Measurements from ENCODE around the gene KRTAP10-12. TPM values are rescaled to one million over a fixed set of nuclear protein-coding genes. Genes with fewer than 3 reads are reported as not detected.

The KRTAP10-12 gene
- total RNA-seq, 1 experiment from 2014 or later = not detected

GRCh38 chr21:44723177-44724131 lies 26.5 kb downstream of the KRTAP10-12 start:
- H3K27me3 ChIP-seq (ENCODE audit: low read length) = no peaks in the 10 kb centered on the region
- no peak overlapping the region for H3K4me3 ChIP-seq (ENCODE audit: low read length)
- no peaks in the 10 kb centered on the region for H3K9me3 ChIP-seq (ENCODE audit: low read length)
- no peak overlapping the region for H3K9ac ChIP-seq (ENCODE audit: low read length)
- POLR2A ChIA-PET (ENCODE audit: unreplicated experiment) = interaction anchor here (0.5 kb wide), 1 partner anchor 10 kb away, joined by 4 read pairs; no protein-coding TSS in a partner anchor
- no peaks in the 10 kb centered on the region for H3K4me1 ChIP-seq (ENCODE audit: insufficient read depth, low read length)
- H3K27ac ChIP-seq (ENCODE audit: low read length) = no peak overlapping the region
- no peaks in the 10 kb centered on the region for H3F3A ChIP-seq (ENCODE audit: low read length, unreplicated experiment)
- BruUV-seq (replicated peaks) = no TSS peak
- no peaks in the 10 kb centered on the region for H3K36me3 ChIP-seq (ENCODE audit: low read depth, low read length)
- H4K20me1 ChIP-seq (ENCODE audit: low read length) = no peaks in the 10 kb centered on the region
- ATAC-seq = no peak
- H3K4me2 ChIP-seq (ENCODE audit: low read length) = no peak overlapping the region
- H3K79me2 ChIP-seq (ENCODE audit: low read length) = no peaks in the 10 kb centered on the region
- no peak overlapping the region for H2AFZ ChIP-seq (ENCODE audit: low read length)
- CTCF ChIA-PET = no interaction called here
- no peak for DNase-seq
- intact Hi-C loops (cut with micrococcal nuclease) = no loop called here
- no peak for TF ChIP-seq CTCF (conservative IDR thresholded peaks at IDR 0.05; ENCODE audit: low read depth, low read length)
- TF ChIP-seq EZH2phosphoT487 (IDR thresholded peaks at IDR 0.05; ENCODE audit: borderline replicate concordance, low read length) = no peak
- no peak for TF ChIP-seq EZH2 (IDR thresholded peaks at IDR 0.05; ENCODE audit: low read length, unreplicated experiment)
- no peaks in the 10 kb centered on the region for H3K9me2 ChIP-seq (replicated peaks; ENCODE audit: low read length)

- TF ChIP-seq EZH2 (IDR thresholded peaks at IDR 0.05; ENCODE audit: low read length, unreplicated experiment) (no peak), CTCF (conservative IDR thresholded peaks at IDR 0.05; ENCODE audit: low read depth, low read length) (no peak)
- Histone ChIP-seq H3K4me2 (ENCODE audit: low read length) (no peak overlapping the region), H3K9me3 (ENCODE audit: low read length) (no peaks in the 10 kb centered on the region), H3K79me2 (ENCODE audit: low read length) (no peaks in the 10 kb centered on the region), H2AFZ (ENCODE audit: low read length) (no peak overlapping the region), H3K9me2 (replicated peaks; ENCODE audit: low read length) (no peaks in the 10 kb centered on the region), H3K36me3 (ENCODE audit: low read depth, low read length) (no peaks in the 10 kb centered on the region), H3K9ac (ENCODE audit: low read length) (no peak overlapping the region), H3K27me3 (ENCODE audit: low read length) (no peaks in the 10 kb centered on the region), H3K4me1 (ENCODE audit: insufficient read depth, low read length) (no peaks in the 10 kb centered on the region), H3K27ac (ENCODE audit: low read length) (no peak overlapping the region), H3F3A (ENCODE audit: low read length, unreplicated experiment) (no peaks in the 10 kb centered on the region), H3K4me3 (ENCODE audit: low read length) (no peak overlapping the region), H4K20me1 (ENCODE audit: low read length) (no peaks in the 10 kb centered on the region)
- intact Hi-C loops (cut with micrococcal nuclease) = no loop called here
- CTCF ChIA-PET = no interaction called here
- DNase-seq = no peak
- ATAC-seq = no peak
- BruUV-seq (replicated peaks) = no TSS peak
- POLR2A ChIA-PET (ENCODE audit: unreplicated experiment) = no interaction called here
Measured at GRCh38 chr21:44724196-44724595, 27.2 kb downstream of the KRTAP10-12 start.

- Histone ChIP-seq H3K27ac (ENCODE audit: low read length) (no peak overlapping the region), H4K20me1 (ENCODE audit: low read length) (no peaks in the 10 kb centered on the region), H3K4me1 (ENCODE audit: insufficient read depth, low read length) (no peaks in the 10 kb centered on the region), H3F3A (ENCODE audit: low read length, unreplicated experiment) (no peaks in the 10 kb centered on the region), H3K4me3 (ENCODE audit: low read length) (no peak overlapping the region), H3K9ac (ENCODE audit: low read length) (no peak overlapping the region), H3K27me3 (ENCODE audit: low read length) (no peaks in the 10 kb centered on the region), H3K4me2 (ENCODE audit: low read length) (no peak overlapping the region), H3K79me2 (ENCODE audit: low read length) (no peaks in the 10 kb centered on the region), H3K36me3 (ENCODE audit: low read depth, low read length) (no peaks in the 10 kb centered on the region), H3K9me3 (ENCODE audit: low read length) (no peaks in the 10 kb centered on the region), H2AFZ (ENCODE audit: low read length) (no peak overlapping the region), H3K9me2 (replicated peaks; ENCODE audit: low read length) (no peaks in the 10 kb centered on the region)
- intact Hi-C loops (cut with micrococcal nuclease) = no loop called here
- POLR2A ChIA-PET (ENCODE audit: unreplicated experiment) = no interaction called here
- CTCF ChIA-PET = no interaction called here
- BruUV-seq (replicated peaks) = no TSS peak
- ATAC-seq (no peak), DNase-seq (no peak)
- TF ChIP-seq CTCF (conservative IDR thresholded peaks at IDR 0.05; ENCODE audit: low read depth, low read length) (no peak), EZH2 (IDR thresholded peaks at IDR 0.05; ENCODE audit: low read length, unreplicated experiment) (no peak), EZH2phosphoT487 (IDR thresholded peaks at IDR 0.05; ENCODE audit: borderline replicate concordance, low read length) (no peak)
Measured at GRCh38 chr21:44724926-44725325, 28.0 kb downstream of the KRTAP10-12 start.
